ENCODE results near the gene ZFAND3.

- no peak for TF ChIP-seq EZH2 (IDR thresholded peaks at IDR 0.05; ENCODE audit: borderline replicate concordance, insufficient read depth, low read length, poor library complexity, severe bottlenecking)
- TF ChIP-seq POLR2AphosphoS5 (IDR thresholded peaks at IDR 0.05): no peak
- no peak for TF ChIP-seq CTCF (IDR thresholded peaks at IDR 0.05; ENCODE audit: poor library complexity, severe bottlenecking)
- TF ChIP-seq EP300 (conservative IDR thresholded peaks at IDR 0.05; ENCODE audit: poor library complexity, severe bottlenecking): no peak
- TF ChIP-seq TAF1 (IDR thresholded peaks at IDR 0.05; ENCODE audit: low read depth): no peak
- TF ChIP-seq REST (IDR thresholded peaks at IDR 0.05; ENCODE audit: borderline replicate concordance): no peak
- no peak for TF ChIP-seq SMC3 (conservative IDR thresholded peaks at IDR 0.05; ENCODE audit: poor library complexity)
Observed at GRCh38 chr6:38116248-38116647, 296.7 kb downstream of the ZFAND3 start.

Data from neural cell (in vitro differentiated cells).